Glutamatergic neuron (in vitro differentiated cells): ENCODE data around the gene NUP62. TPM values are rescaled to one million over a fixed set of nuclear protein-coding genes. Genes with fewer than 3 reads are reported as not detected.

Experiments
- DNase-seq: peaks from one replicate; pipeline ENCODE4 v3.0.0; 2022
- H3K27ac Mint-ChIP-seq: one replicate; pipeline ENCODE4 v1.8.0; 2020; ENCODE audit warnings: mild to moderate bottlenecking, mixed read lengths, inconsistent platforms; ENCODE audit not compliant: unreplicated experiment
- H3K27me3 Mint-ChIP-seq: one replicate; pipeline ENCODE4 v1.8.0; 2020; ENCODE audit warnings: mild to moderate bottlenecking, moderate library complexity, mixed read lengths, inconsistent platforms; ENCODE audit not compliant: unreplicated experiment
- H3K36me3 Mint-ChIP-seq: one replicate; pipeline ENCODE4 v1.8.0; 2020; ENCODE audit warnings: mild to moderate bottlenecking, mixed read lengths, inconsistent platforms; ENCODE audit not compliant: unreplicated experiment
- H3K4me1 Mint-ChIP-seq: one replicate; pipeline ENCODE4 v1.8.0; 2020; ENCODE audit warnings: mild to moderate bottlenecking, low read depth, mixed read lengths, inconsistent platforms; ENCODE audit not compliant: unreplicated experiment
- H3K4me3 Mint-ChIP-seq: one replicate; pipeline ENCODE4 v1.8.0; 2020; ENCODE audit warnings: mild to moderate bottlenecking, mixed read lengths, inconsistent platforms; ENCODE audit not compliant: unreplicated experiment
- H3K9me3 Mint-ChIP-seq: one replicate; pipeline ENCODE4 v1.8.0; 2020; ENCODE audit warnings: mild to moderate bottlenecking, moderate library complexity, mixed read lengths, inconsistent platforms; ENCODE audit not compliant: unreplicated experiment
- CTCF ChIP-seq: fragments of 200-600 bp; sonication (generic); IDR thresholded peaks from one replicate; pipeline ENCODE4 v1.5.0; 2021; ENCODE audit not compliant: partially characterized antibody, unreplicated experiment
- total RNA-seq: library from RNA; stranded (reverse); fragmentation: NEBNext Ultra II Directional; extraction: Animal tissue kit (Norgen Biotek cat#: 25700); gene quantifications from one replicate; pipeline ENCODE4 v1.2.1, GENCODE V29; 2021; ENCODE audit not compliant: unreplicated experiment

The NUP62 gene
- total RNA-seq, 1 donor from 2014 or later, result 65.4 TPM

- Mint-ChIP-seq H3K4me3 (no peak overlapping the region), H3K36me3 (peaks cover 6% of the 10 kb centered on the region), H3K9me3 (peaks cover 6% of the 10 kb centered on the region), H3K4me1 (peaks cover 1% of the 10 kb centered on the region), H3K27ac (no peak overlapping the region), H3K27me3 (peaks cover 6% of the 10 kb centered on the region)
- no peak for TF ChIP-seq CTCF
- DNase-seq, result peak; percentile 14
Observed at GRCh38 chr19:49884109-49884508, 45.2 kb downstream of the NUP62 start.

GRCh38 chr19:49883094-49883493 is 46.2 kb downstream of the NUP62 start:
- Mint-ChIP-seq H3K4me3 (no peak overlapping the region), H3K36me3 (peaks cover 6% of the 10 kb centered on the region)
- TF ChIP-seq CTCF, result no peak

GRCh38 chr19:49882643-49883042 is 46.7 kb downstream of the NUP62 start:
- Mint-ChIP-seq H3K27ac (no peak overlapping the region), H3K36me3 (peaks cover 6% of the 10 kb centered on the region), H3K4me1 (peaks cover 4% of the 10 kb centered on the region), H3K4me3 (no peak overlapping the region), H3K9me3 (peaks cover 6% of the 10 kb centered on the region), H3K27me3 (peaks cover 9% of the 10 kb centered on the region)
- no peak for TF ChIP-seq CTCF
- DNase-seq, result no peak

More at GRCh38 chr19:49883094-49883493, 46.2 kb downstream of the NUP62 start:
- H3K4me1 Mint-ChIP-seq, result peaks cover 4% of the 10 kb centered on the region
- no peak for DNase-seq
- H3K27me3 Mint-ChIP-seq, result peaks cover 8% of the 10 kb centered on the region
- H3K9me3 Mint-ChIP-seq, result peaks cover 6% of the 10 kb centered on the region
- H3K27ac Mint-ChIP-seq, result no peak overlapping the region

GRCh38 chr19:49881672-49882394 is 47.5 kb downstream of the NUP62 start:
- Mint-ChIP-seq H3K36me3 (peaks cover 6% of the 10 kb centered on the region), H3K4me1 (peaks cover 4% of the 10 kb centered on the region), H3K9me3 (peaks cover 6% of the 10 kb centered on the region), H3K4me3 (no peak overlapping the region), H3K27ac (no peak overlapping the region), H3K27me3 (peaks cover 9% of the 10 kb centered on the region)
- TF ChIP-seq CTCF, result no peak
- DNase-seq, result peak; percentile 29

GRCh38 chr19:49881186-49881585 is 48.1 kb downstream of the NUP62 start:
- peaks cover 6% of the 10 kb centered on the region for H3K9me3 Mint-ChIP-seq
- H3K36me3 Mint-ChIP-seq, result peaks cover 6% of the 10 kb centered on the region
- no peak overlapping the region for H3K4me3 Mint-ChIP-seq
- H3K27me3 Mint-ChIP-seq, result peaks cover 9% of the 10 kb centered on the region
- TF ChIP-seq CTCF, result no peak
- no peak overlapping the region for H3K27ac Mint-ChIP-seq
- DNase-seq, result no peak
- peaks cover 4% of the 10 kb centered on the region for H3K4me1 Mint-ChIP-seq
